ENCODE measurements around the gene PCDHGA7. TPM values are rescaled to one million over a fixed set of nuclear protein-coding genes. Genes with fewer than 3 reads are reported as not detected.

PCDHGA7 gene
- total and polyA plus RNA-seq, 2 donors (not counting 3 experiments of a cell fraction or from before 2014, with no cell fraction given) = 0.84 to 1.8 TPM

DNA sequence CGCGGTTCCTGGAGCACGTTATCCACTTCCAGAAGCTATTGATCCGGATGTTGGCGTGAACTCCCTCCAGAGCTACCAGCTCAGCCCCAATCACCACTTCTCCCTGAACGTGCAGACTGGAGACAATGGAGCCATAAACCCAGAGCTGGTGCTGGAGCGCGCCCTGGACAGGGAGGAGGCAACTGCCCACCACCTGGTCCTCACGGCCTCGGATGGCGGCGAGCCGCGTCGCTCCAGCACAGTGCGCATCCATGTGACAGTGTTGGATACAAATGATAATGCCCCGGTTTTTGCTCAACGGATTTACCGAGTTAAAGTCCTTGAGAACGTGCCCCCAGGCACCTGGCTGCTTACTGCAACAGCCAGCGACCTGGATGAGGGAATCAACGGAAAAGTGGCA, 20.8 kb downstream of the PCDHGA7 start:
- CTCF ChIA-PET = interaction anchor here (0.8 to 1.9 kb wide), 15 partner anchors 10 to 164 kb away, joined by 3 to 23 read pairs (median 4); partner anchors contain the start of genes PCDHGA10, PCDHGA11, PCDHGA12 and PCDHGB1
- no peak overlapping the region for H3K9ac ChIP-seq (replicated peaks; ENCODE audit: extremely low read depth, insufficient read depth, low read length)
- H3K9me3 ChIP-seq (replicated peaks; ENCODE audit: control insufficient read depth, insufficient read depth, low read length) = no peaks in the 10 kb centered on the region
- H2AFZ ChIP-seq (ENCODE audit: low read depth, low read length) = no peak overlapping the region
- TF ChIP-seq MYC (IDR thresholded peaks at IDR 0.05; ENCODE audit: low read depth, low read length) = no peak
- no peak for TF ChIP-seq POLR2A (IDR thresholded peaks at IDR 0.05; ENCODE audit: low read depth, low read length)
- no peak for TF ChIP-seq POLR2AphosphoS5 (IDR thresholded peaks at IDR 0.05; ENCODE audit: insufficient read depth, low read depth, low read length)
- no peak for TF ChIP-seq MAX (IDR thresholded peaks at IDR 0.05; ENCODE audit: insufficient read depth, insufficient read length)
- no peak for TF ChIP-seq EZH2 (IDR thresholded peaks at IDR 0.05; ENCODE audit: borderline replicate concordance, low read depth, low read length, severe bottlenecking)
- TF ChIP-seq GATA2 (IDR thresholded peaks at IDR 0.05; ENCODE audit: insufficient read depth, insufficient read length, low read depth, low read length) = no peak
- TF ChIP-seq JUN (IDR thresholded peaks at IDR 0.05; ENCODE audit: borderline replicate concordance, insufficient read depth, insufficient read length, low read depth) = no peak
- TF ChIP-seq, protein P1, sequence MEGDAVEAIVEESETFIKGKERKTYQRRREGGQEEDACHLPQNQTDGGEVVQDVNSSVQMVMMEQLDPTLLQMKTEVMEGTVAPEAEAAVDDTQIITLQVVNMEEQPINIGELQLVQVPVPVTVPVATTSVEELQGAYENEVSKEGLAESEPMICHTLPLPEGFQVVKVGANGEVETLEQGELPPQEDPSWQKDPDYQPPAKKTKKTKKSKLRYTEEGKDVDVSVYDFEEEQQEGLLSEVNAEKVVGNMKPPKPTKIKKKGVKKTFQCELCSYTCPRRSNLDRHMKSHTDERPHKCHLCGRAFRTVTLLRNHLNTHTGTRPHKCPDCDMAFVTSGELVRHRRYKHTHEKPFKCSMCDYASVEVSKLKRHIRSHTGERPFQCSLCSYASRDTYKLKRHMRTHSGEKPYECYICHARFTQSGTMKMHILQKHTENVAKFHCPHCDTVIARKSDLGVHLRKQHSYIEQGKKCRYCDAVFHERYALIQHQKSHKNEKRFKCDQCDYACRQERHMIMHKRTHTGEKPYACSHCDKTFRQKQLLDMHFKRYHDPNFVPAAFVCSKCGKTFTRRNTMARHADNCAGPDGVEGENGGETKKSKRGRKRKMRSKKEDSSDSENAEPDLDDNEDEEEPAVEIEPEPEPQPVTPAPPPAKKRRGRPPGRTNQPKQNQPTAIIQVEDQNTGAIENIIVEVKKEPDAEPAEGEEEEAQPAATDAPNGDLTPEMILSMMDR (IDR thresholded peaks at IDR 0.05; ENCODE audit: extremely low read depth in 1 of 2, insufficient read depth in 1 of 2, low read depth in 1 of 2, low read length in 2 of 2) = no peak
- TF ChIP-seq FOS (IDR thresholded peaks at IDR 0.05; ENCODE audit: borderline replicate concordance, insufficient read depth, low read length) = no peak
- FAIRE-seq (no peak), DNase-seq (ENCODE audit: low read depth, low spot score) (no peak)
- no peaks in the 10 kb centered on the region for H3K9me1 ChIP-seq (replicated peaks; ENCODE audit: control insufficient read depth, extremely low read depth, insufficient read depth, low read length)
- peaks cover 2% of the 10 kb centered on the region for H3K4me1 ChIP-seq (ENCODE audit: control insufficient read depth, extremely low read depth, insufficient read depth, low read length)
- H3K4me2 ChIP-seq (ENCODE audit: insufficient read depth, low read length) = no peak overlapping the region
- BruUV-seq (replicated peaks) = no TSS peak
- no peaks in the 10 kb centered on the region for H4K20me1 ChIP-seq (replicated peaks; ENCODE audit: control insufficient read depth, extremely low read depth, insufficient read depth, low read length)
- no peaks in the 10 kb centered on the region for H3K36me3 ChIP-seq (ENCODE audit: control insufficient read depth in 2 of 2, extremely low read depth in 1 of 2, insufficient read depth in 2 of 2, low read length in 2 of 2)
- dilution Hi-C loops (cut with MboI; ENCODE audit: extremely low pct_ligation_motif_present, low sequenced_read_pairs) = no loop called here
- POLR2A ChIA-PET = no interaction called here
- H3K4me3 ChIP-seq (replicated peaks in 1 of 3; ENCODE audit: insufficient read depth in 1 of 3, low read depth in 1 of 3, low read length in 3 of 3) = no peak overlapping the region
- intact Hi-C loops (cut with micrococcal nuclease) = no loop called here
- H3K79me2 ChIP-seq (ENCODE audit: control insufficient read depth, insufficient read depth, low read length) = no peaks in the 10 kb centered on the region
- peaks cover 49 to 73% of the 10 kb centered on the region in 2 experiments for H3K27me3 ChIP-seq (ENCODE audit: control insufficient read depth in 2 of 2, insufficient read depth in 2 of 2, low read length in 2 of 2)
- H3K27ac ChIP-seq (ENCODE audit: insufficient read depth, low read depth, low read length) = no peak overlapping the region
